Measurements from ENCODE around the gene GLG1.

GLG1 gene

DNA sequence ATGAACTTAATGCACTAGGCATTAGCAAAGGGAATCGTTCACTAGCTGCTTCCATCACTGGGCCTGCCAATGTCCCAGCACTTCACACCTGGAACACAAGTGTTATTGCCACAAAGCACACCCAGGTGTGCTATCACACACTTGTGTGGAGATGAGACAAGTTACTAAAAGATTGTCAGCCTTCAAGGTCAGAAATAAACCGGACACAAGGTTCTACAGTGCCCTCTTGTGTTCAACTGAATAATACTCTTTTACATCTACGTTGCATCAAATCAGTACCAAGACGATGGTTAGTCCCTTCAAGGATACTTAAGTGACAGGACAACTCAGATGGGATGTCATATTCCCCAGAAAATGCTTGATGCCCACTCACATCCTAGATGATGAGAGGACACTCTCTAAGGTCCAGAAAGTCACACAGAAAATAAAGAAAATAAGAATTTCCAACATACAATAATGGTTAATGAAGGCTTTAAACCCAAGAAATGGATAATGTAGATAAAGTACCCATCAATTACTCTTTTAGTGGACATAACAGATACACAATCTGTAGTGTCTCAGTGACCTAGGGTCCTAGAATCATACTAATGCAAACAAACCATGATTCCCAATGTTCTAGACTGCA lies 16.4 kb upstream of the GLG1 start:
- TF ChIP-seq, protein P1, sequence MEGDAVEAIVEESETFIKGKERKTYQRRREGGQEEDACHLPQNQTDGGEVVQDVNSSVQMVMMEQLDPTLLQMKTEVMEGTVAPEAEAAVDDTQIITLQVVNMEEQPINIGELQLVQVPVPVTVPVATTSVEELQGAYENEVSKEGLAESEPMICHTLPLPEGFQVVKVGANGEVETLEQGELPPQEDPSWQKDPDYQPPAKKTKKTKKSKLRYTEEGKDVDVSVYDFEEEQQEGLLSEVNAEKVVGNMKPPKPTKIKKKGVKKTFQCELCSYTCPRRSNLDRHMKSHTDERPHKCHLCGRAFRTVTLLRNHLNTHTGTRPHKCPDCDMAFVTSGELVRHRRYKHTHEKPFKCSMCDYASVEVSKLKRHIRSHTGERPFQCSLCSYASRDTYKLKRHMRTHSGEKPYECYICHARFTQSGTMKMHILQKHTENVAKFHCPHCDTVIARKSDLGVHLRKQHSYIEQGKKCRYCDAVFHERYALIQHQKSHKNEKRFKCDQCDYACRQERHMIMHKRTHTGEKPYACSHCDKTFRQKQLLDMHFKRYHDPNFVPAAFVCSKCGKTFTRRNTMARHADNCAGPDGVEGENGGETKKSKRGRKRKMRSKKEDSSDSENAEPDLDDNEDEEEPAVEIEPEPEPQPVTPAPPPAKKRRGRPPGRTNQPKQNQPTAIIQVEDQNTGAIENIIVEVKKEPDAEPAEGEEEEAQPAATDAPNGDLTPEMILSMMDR (IDR thresholded peaks at IDR 0.05): peak; percentile 70; the same call in 1 of the 2 replicates

GRCh38 chr16:74622005-74622404 lies 15.1 kb upstream of the GLG1 start:
- TF ChIP-seq, protein P1 (IDR thresholded peaks at IDR 0.05): no peak

DNA sequence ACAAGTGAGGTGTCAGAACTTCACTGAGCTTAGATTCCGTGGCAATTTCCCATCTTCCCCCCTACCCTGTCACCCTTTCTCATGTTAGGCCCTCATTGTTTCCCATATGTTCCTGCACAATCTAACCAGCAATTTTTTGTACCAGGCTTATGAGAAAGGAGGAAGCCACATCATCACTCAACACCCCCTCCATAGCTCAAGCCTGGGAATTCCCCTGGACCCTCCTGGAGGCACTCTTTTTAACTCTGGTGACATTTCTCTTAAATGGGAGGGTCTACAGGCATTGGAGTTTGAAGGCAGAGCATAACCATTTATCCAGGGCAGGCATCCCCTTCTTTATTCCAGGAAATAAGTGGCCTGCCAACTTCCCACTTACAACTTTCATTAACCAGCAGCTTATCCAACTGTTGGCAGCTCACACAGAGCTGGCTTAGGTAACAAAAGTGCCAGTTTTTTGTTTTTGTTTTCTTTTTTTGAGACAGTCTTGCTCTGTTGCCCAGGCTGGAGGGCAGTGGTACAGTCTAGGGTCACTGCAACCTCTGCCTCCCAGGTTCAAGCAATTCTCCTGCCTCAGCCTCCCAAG lies 10.4 kb upstream of the GLG1 start:
- TF ChIP-seq, protein P1 (IDR thresholded peaks at IDR 0.05): no peak

DNA sequence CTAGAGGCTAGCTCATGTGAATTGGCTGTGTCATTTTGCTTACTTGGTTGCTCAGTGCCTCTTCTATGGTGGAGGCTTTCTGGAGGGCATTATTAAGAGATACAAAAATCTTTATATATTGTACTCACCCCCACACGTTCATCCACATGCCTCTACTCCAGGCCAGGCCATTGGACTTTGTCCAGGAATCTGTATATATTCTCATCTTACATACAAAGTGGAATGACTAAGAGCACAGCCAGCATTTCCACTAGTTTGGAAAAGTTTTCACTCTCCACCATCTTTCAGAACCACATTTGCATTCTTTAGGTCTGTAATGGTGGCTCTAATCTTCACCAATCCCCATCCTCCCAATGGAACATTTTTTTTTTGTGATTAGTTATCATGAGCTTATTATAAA lies 4.8 kb upstream of the GLG1 start:
- TF ChIP-seq, protein P1 (IDR thresholded peaks at IDR 0.05): no peak

DNA sequence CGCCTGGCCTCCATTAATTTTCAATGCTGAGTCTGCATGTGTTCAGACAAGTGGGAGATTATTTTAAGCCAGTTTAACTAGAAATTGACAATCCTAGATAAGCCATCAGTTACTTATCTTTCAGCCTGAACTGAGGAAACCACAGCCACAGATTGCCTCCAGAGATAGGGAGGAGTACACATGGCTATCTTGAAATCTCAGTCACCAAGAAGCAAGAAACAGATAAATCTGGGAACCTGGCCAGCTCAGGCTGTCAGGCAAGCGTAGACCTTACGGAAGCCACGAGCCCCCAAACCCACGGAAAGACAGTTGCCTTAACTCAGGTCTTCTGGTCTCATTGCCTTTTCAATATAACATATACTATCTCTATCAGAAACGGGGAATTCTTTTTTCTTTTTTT lies 2.0 kb upstream of the GLG1 start:
- TF ChIP-seq, protein P1 (IDR thresholded peaks at IDR 0.05): no peak

GRCh38 chr16:74608381-74608780 lies 1.5 kb upstream of the GLG1 start:
- TF ChIP-seq, protein P1 (IDR thresholded peaks at IDR 0.05): no peak

- TF ChIP-seq, protein P1 (IDR thresholded peaks at IDR 0.05): no peak
Observed at GRCh38 chr16:74607962-74608356, 1.0 kb upstream of the GLG1 start.

Data from LNCAP (cell line).